SK-N-SH treated with all-trans-retinoic acid at 6 μM for 48 hours (cell line): ENCODE results near the gene EIF4G2.

Experiments used
- ATAC-seq: fragments of 200-7000 bp; cut with Tn5 transposase; 3 replicates; pipeline ENCODE4 v1.9.1; 2020; ENCODE audit warnings: mild to moderate bottlenecking, moderate library complexity
- ARNTL ChIP-seq: fragments of 450-650 bp; formaldehyde crosslinking; IDR thresholded peaks from 2 replicates; pipeline ENCODE4 v1.5.0; 2020; ENCODE audit warnings: low read depth, mild to moderate bottlenecking, moderate library complexity, borderline replicate concordance
- BACH2 ChIP-seq: fragments of 250-450 bp; sonication (Bioruptor Pico); IDR thresholded peaks from 2 replicates; pipeline ENCODE4 v1.9.0; 2021; ENCODE audit warnings: mild to moderate bottlenecking, borderline replicate concordance
- ESRRG ChIP-seq: fragments of 250-450 bp; sonication (Bioruptor Pico); IDR thresholded peaks from 2 replicates; pipeline ENCODE4 v1.6.1; 2021; ENCODE audit warnings: mild to moderate bottlenecking
- GLIS3 ChIP-seq: fragments of 250-450 bp; sonication (Bioruptor Pico); IDR thresholded peaks from 2 replicates; pipeline ENCODE4 v1.5.0; 2020; ENCODE audit warnings: mild to moderate bottlenecking, moderate library complexity
- ISL1 ChIP-seq: fragments of 250-450 bp; sonication (Bioruptor Pico); IDR thresholded peaks from 2 replicates; pipeline ENCODE4 v2.1.2; 2022; ENCODE audit warnings: mild to moderate bottlenecking, moderate library complexity
- OSR1 ChIP-seq: fragments of 250-450 bp; sonication (Bioruptor Pico); IDR thresholded peaks from 2 replicates; pipeline ENCODE4 v1.8.0; 2022; ENCODE audit warnings: moderate library complexity, mild to moderate bottlenecking, inconsistent platforms
- PATZ1 ChIP-seq: fragments of 250-450 bp; sonication (Bioruptor Pico); IDR thresholded peaks from 2 replicates; pipeline ENCODE4 v1.8.0; 2020; ENCODE audit warnings: mild to moderate bottlenecking, moderate library complexity, borderline replicate concordance
- PPARA ChIP-seq: fragments of 250-450 bp; sonication (Bioruptor Pico); IDR thresholded peaks from 2 replicates; pipeline ENCODE4 v1.5.0; 2020; ENCODE audit warnings: mild to moderate bottlenecking, borderline replicate concordance
- RARB ChIP-seq: fragments of 250-450 bp; sonication (Bioruptor Pico); IDR thresholded peaks from 2 replicates; pipeline ENCODE4 v1.8.0; 2021; ENCODE audit warnings: mild to moderate bottlenecking, moderate library complexity
- SNAI2 ChIP-seq: fragments of 250-450 bp; sonication (Bioruptor Pico); IDR thresholded peaks from 2 replicates; pipeline ENCODE4 v1.5.0; 2020; ENCODE audit warnings: mild to moderate bottlenecking, moderate library complexity
- TCF4 ChIP-seq: fragments of 250-450 bp; sonication (Bioruptor Pico); IDR thresholded peaks from 2 replicates; pipeline ENCODE4 v1.8.0; 2021; ENCODE audit warnings: mild to moderate bottlenecking, moderate library complexity, borderline replicate concordance
- ZC3H10 ChIP-seq: fragments of 250-450 bp; sonication (Bioruptor Pico); IDR thresholded peaks from 2 replicates; pipeline ENCODE4 v1.5.1; 2021; ENCODE audit warnings: mild to moderate bottlenecking, moderate library complexity
- ZFP3 ChIP-seq: fragments of 250-450 bp; sonication (Bioruptor Pico); IDR thresholded peaks from 2 replicates; pipeline ENCODE4 v1.5.0; 2020; ENCODE audit warnings: mild to moderate bottlenecking, moderate library complexity
- ZFP30 ChIP-seq: fragments of 450-650 bp; formaldehyde crosslinking; IDR thresholded peaks from 2 replicates; pipeline ENCODE4 v1.5.0; 2022; ENCODE audit warnings: mild to moderate bottlenecking, moderate library complexity
- ZNF565 ChIP-seq: fragments of 450-650 bp; formaldehyde crosslinking; conservative IDR thresholded peaks from 2 replicates; pipeline ENCODE4 v1.5.0; 2020; ENCODE audit warnings: low read depth, mild to moderate bottlenecking, moderate library complexity
- ZNF70 ChIP-seq: fragments of 450-650 bp; formaldehyde crosslinking; IDR thresholded peaks from 2 replicates; pipeline ENCODE4 v1.5.0; 2020; ENCODE audit warnings: mild to moderate bottlenecking, moderate library complexity
- ZNF8 ChIP-seq: fragments of 450-650 bp; formaldehyde crosslinking; IDR thresholded peaks from 2 replicates; pipeline ENCODE4 v1.5.0; 2020; ENCODE audit warnings: mild to moderate bottlenecking, moderate library complexity
- TF ChIP-seq, protein P1 (sequence below): fragments of 250-450 bp; sonication (Bioruptor Pico); IDR thresholded peaks from 2 replicates; pipeline ENCODE4 v1.8.0; 2021; ENCODE audit warnings: low read depth, mild to moderate bottlenecking, moderate library complexity, borderline replicate concordance
- TF ChIP-seq, protein P2 (sequence below): fragments of 250-450 bp; sonication (Bioruptor Pico); IDR thresholded peaks from 2 replicates; pipeline ENCODE4 v1.5.0; 2020; ENCODE audit warnings: mild to moderate bottlenecking, moderate library complexity
- TF ChIP-seq, protein P3 (sequence below): fragments of 250-450 bp; sonication (Bioruptor Pico); IDR thresholded peaks from 2 replicates; pipeline ENCODE4 v1.5.1; 2021; ENCODE audit warnings: mild to moderate bottlenecking, moderate library complexity
- TF ChIP-seq, protein P4 (sequence below): fragments of 250-450 bp; sonication (Bioruptor Pico); IDR thresholded peaks from 2 replicates; pipeline ENCODE4 v1.5.1; 2020; ENCODE audit warnings: low read depth, mild to moderate bottlenecking, moderate library complexity

EIF4G2 gene

DNA sequence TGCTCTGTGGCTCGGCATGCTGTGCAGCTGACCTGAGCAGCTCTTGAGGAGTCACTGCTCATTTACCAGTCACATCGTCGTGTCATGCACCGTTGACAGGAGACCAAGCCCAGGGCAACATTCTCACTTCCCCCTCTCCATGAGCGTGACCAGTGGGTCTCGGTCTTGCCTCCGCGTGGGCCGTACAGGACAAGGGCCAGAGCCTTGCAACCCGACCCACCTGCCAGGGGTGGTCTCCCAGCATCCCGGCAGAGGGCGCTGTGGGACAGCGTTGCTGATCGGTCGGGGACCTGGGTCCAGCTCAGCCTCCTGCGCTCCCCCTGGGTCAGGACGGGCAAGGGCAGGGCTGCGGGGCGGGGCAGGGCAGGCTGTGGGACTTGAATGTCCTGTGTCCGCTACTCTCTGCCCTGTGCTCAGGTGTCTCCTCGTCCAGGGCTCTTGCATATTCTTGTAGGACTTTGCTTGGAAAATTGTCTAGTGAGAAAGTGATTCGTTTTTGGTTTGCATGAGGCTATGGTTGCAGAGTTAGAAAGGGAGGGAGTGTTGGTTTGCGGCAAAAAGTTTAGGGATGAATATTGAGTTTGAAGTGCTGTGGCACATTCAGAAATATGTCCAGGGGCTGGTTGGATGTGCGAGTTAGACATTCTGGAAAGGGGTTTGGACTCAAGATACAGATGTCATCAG lies 16.2 kb downstream of the EIF4G2 start (continued):
- TF ChIP-seq GLIS3, result no peak
- no peak for TF ChIP-seq ZNF565
- TF ChIP-seq, all 23 proteins: peak for 0

GRCh38 chr11:10786451-10786850 lies 22.3 kb downstream of the EIF4G2 start:
- no peak for TF ChIP-seq ARNTL (CRISPR knock-in tag)
- TF ChIP-seq, protein P1, sequence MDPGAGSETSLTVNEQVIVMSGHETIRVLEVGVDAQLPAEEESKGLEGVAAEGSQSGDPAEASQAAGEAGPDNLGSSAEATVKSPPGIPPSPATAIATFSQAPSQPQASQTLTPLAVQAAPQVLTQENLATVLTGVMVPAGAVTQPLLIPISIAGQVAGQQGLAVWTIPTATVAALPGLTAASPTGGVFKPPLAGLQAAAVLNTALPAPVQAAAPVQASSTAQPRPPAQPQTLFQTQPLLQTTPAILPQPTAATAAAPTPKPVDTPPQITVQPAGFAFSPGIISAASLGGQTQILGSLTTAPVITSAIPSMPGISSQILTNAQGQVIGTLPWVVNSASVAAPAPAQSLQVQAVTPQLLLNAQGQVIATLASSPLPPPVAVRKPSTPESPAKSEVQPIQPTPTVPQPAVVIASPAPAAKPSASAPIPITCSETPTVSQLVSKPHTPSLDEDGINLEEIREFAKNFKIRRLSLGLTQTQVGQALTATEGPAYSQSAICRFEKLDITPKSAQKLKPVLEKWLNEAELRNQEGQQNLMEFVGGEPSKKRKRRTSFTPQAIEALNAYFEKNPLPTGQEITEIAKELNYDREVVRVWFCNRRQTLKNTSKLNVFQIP (CRISPR knock-in tag), result no peak
- TF ChIP-seq ZC3H10 (CRISPR knock-in tag), result no peak
- no peak for TF ChIP-seq PPARA (CRISPR knock-in tag)
- TF ChIP-seq, protein P2, sequence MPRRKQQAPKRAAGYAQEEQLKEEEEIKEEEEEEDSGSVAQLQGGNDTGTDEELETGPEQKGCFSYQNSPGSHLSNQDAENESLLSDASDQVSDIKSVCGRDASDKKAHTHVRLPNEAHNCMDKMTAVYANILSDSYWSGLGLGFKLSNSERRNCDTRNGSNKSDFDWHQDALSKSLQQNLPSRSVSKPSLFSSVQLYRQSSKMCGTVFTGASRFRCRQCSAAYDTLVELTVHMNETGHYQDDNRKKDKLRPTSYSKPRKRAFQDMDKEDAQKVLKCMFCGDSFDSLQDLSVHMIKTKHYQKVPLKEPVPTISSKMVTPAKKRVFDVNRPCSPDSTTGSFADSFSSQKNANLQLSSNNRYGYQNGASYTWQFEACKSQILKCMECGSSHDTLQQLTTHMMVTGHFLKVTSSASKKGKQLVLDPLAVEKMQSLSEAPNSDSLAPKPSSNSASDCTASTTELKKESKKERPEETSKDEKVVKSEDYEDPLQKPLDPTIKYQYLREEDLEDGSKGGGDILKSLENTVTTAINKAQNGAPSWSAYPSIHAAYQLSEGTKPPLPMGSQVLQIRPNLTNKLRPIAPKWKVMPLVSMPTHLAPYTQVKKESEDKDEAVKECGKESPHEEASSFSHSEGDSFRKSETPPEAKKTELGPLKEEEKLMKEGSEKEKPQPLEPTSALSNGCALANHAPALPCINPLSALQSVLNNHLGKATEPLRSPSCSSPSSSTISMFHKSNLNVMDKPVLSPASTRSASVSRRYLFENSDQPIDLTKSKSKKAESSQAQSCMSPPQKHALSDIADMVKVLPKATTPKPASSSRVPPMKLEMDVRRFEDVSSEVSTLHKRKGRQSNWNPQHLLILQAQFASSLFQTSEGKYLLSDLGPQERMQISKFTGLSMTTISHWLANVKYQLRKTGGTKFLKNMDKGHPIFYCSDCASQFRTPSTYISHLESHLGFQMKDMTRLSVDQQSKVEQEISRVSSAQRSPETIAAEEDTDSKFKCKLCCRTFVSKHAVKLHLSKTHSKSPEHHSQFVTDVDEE (CRISPR knock-in tag), result no peak
- TF ChIP-seq ZNF8 (CRISPR knock-in tag), result no peak
- TF ChIP-seq BACH2 (CRISPR knock-in tag), result no peak
- no peak for TF ChIP-seq ZNF565
- TF ChIP-seq GLIS3, result no peak
- no peak for TF ChIP-seq ISL1
- TF ChIP-seq, protein P3, sequence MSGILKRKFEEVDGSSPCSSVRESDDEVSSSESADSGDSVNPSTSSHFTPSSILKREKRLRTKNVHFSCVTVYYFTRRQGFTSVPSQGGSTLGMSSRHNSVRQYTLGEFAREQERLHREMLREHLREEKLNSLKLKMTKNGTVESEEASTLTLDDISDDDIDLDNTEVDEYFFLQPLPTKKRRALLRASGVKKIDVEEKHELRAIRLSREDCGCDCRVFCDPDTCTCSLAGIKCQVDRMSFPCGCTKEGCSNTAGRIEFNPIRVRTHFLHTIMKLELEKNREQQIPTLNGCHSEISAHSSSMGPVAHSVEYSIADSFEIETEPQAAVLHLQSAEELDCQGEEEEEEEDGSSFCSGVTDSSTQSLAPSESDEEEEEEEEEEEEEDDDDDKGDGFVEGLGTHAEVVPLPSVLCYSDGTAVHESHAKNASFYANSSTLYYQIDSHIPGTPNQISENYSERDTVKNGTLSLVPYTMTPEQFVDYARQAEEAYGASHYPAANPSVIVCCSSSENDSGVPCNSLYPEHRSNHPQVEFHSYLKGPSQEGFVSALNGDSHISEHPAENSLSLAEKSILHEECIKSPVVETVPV, result no peak
- TF ChIP-seq RARB, result no peak
- TF ChIP-seq, protein P4, sequence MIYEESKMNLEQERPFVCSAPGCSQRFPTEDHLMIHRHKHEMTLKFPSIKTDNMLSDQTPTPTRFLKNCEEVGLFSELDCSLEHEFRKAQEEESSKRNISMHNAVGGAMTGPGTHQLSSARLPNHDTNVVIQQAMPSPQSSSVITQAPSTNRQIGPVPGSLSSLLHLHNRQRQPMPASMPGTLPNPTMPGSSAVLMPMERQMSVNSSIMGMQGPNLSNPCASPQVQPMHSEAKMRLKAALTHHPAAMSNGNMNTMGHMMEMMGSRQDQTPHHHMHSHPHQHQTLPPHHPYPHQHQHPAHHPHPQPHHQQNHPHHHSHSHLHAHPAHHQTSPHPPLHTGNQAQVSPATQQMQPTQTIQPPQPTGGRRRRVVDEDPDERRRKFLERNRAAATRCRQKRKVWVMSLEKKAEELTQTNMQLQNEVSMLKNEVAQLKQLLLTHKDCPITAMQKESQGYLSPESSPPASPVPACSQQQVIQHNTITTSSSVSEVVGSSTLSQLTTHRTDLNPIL (CRISPR knock-in tag), result no peak
- no peak for TF ChIP-seq ZFP30
- ATAC-seq, result no peak

DNA sequence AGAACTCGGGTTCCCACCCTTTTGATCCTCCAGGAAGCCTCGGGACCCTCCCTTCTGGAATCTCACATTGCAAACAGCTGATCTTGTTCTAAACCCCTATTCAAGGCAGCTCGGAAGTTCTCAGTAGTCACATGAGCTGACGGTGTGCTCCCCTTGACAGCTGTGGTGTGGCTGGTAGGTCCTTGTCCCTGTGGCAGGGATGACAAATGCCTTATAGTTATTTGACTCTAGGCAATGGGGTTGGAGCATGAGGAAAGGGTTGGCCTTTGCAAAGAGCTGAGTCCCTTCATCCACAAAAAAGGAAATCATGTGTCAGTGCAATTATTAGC lies 23.6 kb downstream of the EIF4G2 start:
- TF ChIP-seq ZFP3 (CRISPR knock-in tag), result no peak
- TF ChIP-seq ZNF70 (CRISPR knock-in tag), result no peak
- no peak for TF ChIP-seq TCF4
- no peak for TF ChIP-seq ARNTL (CRISPR knock-in tag)
- TF ChIP-seq, protein P1 (CRISPR knock-in tag), result no peak
- TF ChIP-seq, protein P4 (CRISPR knock-in tag), result no peak
- no peak for TF ChIP-seq PATZ1 (CRISPR knock-in tag)
- no peak for TF ChIP-seq OSR1 (CRISPR knock-in tag)
- no peak for TF ChIP-seq ZNF8 (CRISPR knock-in tag)
- no peak for TF ChIP-seq GLIS3
- no peak for TF ChIP-seq ESRRG (CRISPR knock-in tag)
- TF ChIP-seq, protein P2 (CRISPR knock-in tag), result no peak
- no peak for TF ChIP-seq ZC3H10 (CRISPR knock-in tag)
- no peak for TF ChIP-seq SNAI2
- TF ChIP-seq BACH2 (CRISPR knock-in tag), result no peak
- no peak for ATAC-seq
